Suppressor macrophage (primary cell): Measurements from ENCODE around the gene NRP1.
"Not testable (repeated sequence)": the region's sequence is repeated elsewhere in the genome, so short reads cannot be mapped to it uniquely, and the experiment has no call there.

Experiments
- DNase-seq, 4 experiments: peaks; one replicate each; pipeline ENCODE4 v3.0.0-alpha.2; 2020 to 2022

NRP1 gene

GRCh38 chr10:33237736-33238624 is 96.5 kb downstream of the NRP1 start:
- no peak for DNase-seq

- DNase-seq = no peak
Measured at GRCh38 chr10:33236916-33237315, 97.6 kb downstream of the NRP1 start.

- no peak for DNase-seq
Measured at GRCh38 chr10:33235951-33236350, 98.5 kb downstream of the NRP1 start.

- DNase-seq = no peak
Measured at GRCh38 chr10:33235251-33235884, 99.1 kb downstream of the NRP1 start.

GRCh38 chr10:33234831-33235237 is 99.6 kb downstream of the NRP1 start:
- DNase-seq = no peak

GRCh38 chr10:33233635-33234034 is 100.8 kb downstream of the NRP1 start:
- DNase-seq = no peak

- DNase-seq = no peak
Measured at GRCh38 chr10:33233221-33233620, 101.2 kb downstream of the NRP1 start.

- no peak for DNase-seq
Measured at GRCh38 chr10:33231621-33232350, 102.7 kb downstream of the NRP1 start.

GRCh38 chr10:33229949-33230267 is 104.6 kb downstream of the NRP1 start:
- no peak for DNase-seq

- DNase-seq = no peak
Measured at GRCh38 chr10:33229252-33229948, 105.1 kb downstream of the NRP1 start.

GRCh38 chr10:33228426-33228825 is 106.0 kb downstream of the NRP1 start:
- DNase-seq = no peak

GRCh38 chr10:33227489-33227888 is 107.0 kb downstream of the NRP1 start:
- DNase-seq = no peak

- no peak for DNase-seq
Measured at GRCh38 chr10:33224251-33224965, 110.1 kb downstream of the NRP1 start.

GRCh38 chr10:33223326-33224000 is 111.0 kb downstream of the NRP1 start:
- DNase-seq = no peak

- not testable (repeated sequence) for DNase-seq
Measured at GRCh38 chr10:33222304-33222703, 112.2 kb downstream of the NRP1 start.

GRCh38 chr10:33217854-33218253 is 116.6 kb downstream of the NRP1 start:
- DNase-seq = no peak

GRCh38 chr10:33216661-33217427 is 117.6 kb downstream of the NRP1 start:
- no peak for DNase-seq

GRCh38 chr10:33215635-33216034 is 118.8 kb downstream of the NRP1 start:
- DNase-seq = no peak

- DNase-seq = no peak
Measured at GRCh38 chr10:33215154-33215553, 119.3 kb downstream of the NRP1 start.

GRCh38 chr10:33214174-33214573 is 120.3 kb downstream of the NRP1 start:
- DNase-seq = no peak
